Loucy (cell line): ENCODE data around the gene GALNT7.
A peak's percentile ranks its signal among the peaks of the same experiment; 100 is the strongest.

Experiments
- H2AFZ ChIP-seq: fragments of 200-600 bp; sonication (generic); 2 replicates; pipeline ENCODE4 v1.6.0; 2016; ENCODE audit warnings: antibody characterized with exemption, mild to moderate bottlenecking, low read length, moderate library complexity
- H3F3A ChIP-seq: fragments of 200-600 bp; 2 replicates; pipeline ENCODE4 v1.6.0; 2016; ENCODE audit warnings: antibody characterized with exemption, low read depth, mild to moderate bottlenecking
- H3K27me3 ChIP-seq: fragments of 200-600 bp; sonication (generic); 2 replicates; pipeline ENCODE4 v1.6.1; 2014; ENCODE audit warnings: low read length, mild to moderate bottlenecking; ENCODE audit not compliant: insufficient read depth, poor library complexity, severe bottlenecking
- H3K36me3 ChIP-seq: fragments of 200-600 bp; sonication (generic); 2 replicates; pipeline ENCODE4 v1.6.1; 2016; ENCODE audit warnings: low read length; ENCODE audit not compliant: insufficient read depth
- H3K4me1 ChIP-seq: fragments of 200-600 bp; sonication (generic); 2 replicates; pipeline ENCODE4 v1.5.1; 2014; ENCODE audit warnings: low read length, mild to moderate bottlenecking; ENCODE audit not compliant: insufficient read depth, poor library complexity, severe bottlenecking
- H3K4me2 ChIP-seq: fragments of 200-600 bp; sonication (generic); 2 replicates; pipeline ENCODE4 v1.6.0; 2014; ENCODE audit warnings: antibody characterized with exemption, low read length, low read depth, mild to moderate bottlenecking; ENCODE audit not compliant: poor library complexity, severe bottlenecking
- H3K4me3 ChIP-seq: fragments of 200-600 bp; sonication (generic); 2 replicates; pipeline ENCODE4 v1.5.1; 2014; ENCODE audit warnings: low read length, mild to moderate bottlenecking, mixed read lengths; ENCODE audit not compliant: poor library complexity, severe bottlenecking
- H3K79me2 ChIP-seq: fragments of 200-600 bp; sonication (generic); 2 replicates; pipeline ENCODE4 v1.6.1; 2014; ENCODE audit warnings: low read length; ENCODE audit not compliant: insufficient read depth
- H3K9ac ChIP-seq: fragments of 200-600 bp; sonication (generic); 2 replicates; pipeline ENCODE4 v1.6.0; 2014; ENCODE audit warnings: mild to moderate bottlenecking, low read depth, low read length, moderate library complexity; ENCODE audit not compliant: poor library complexity, severe bottlenecking
- H3K9me2 ChIP-seq: fragments of 200-600 bp; sonication (generic); replicated peaks from 2 replicates; pipeline ENCODE4 v1.6.1; 2016; ENCODE audit warnings: low read depth, low read length, mixed read lengths
- H3K9me3 ChIP-seq: fragments of 200-600 bp; sonication (generic); 2 replicates; pipeline ENCODE4 v1.6.1; 2014; ENCODE audit warnings: mild to moderate bottlenecking, antibody characterized with exemption, low read length, low read depth; ENCODE audit not compliant: insufficient read depth
- H4K20me1 ChIP-seq: fragments of 200-600 bp; sonication (generic); 2 replicates; pipeline ENCODE4 v1.6.0; 2014; ENCODE audit warnings: antibody characterized with exemption, low read length, mild to moderate bottlenecking; ENCODE audit not compliant: insufficient read depth, poor library complexity, severe bottlenecking
- EZH2phosphoT487 ChIP-seq: fragments of 200-600 bp; IDR thresholded peaks from 2 replicates; pipeline ENCODE4 v1.6.1; 2018; ENCODE audit warnings: antibody characterized with exemption, mild to moderate bottlenecking, moderate library complexity, borderline replicate concordance
- TF ChIP-seq, protein P1 (sequence below): fragments of 200-600 bp; sonication (generic); conservative IDR thresholded peaks from 2 replicates; pipeline ENCODE4 v1.5.1; 2014; ENCODE audit warnings: mild to moderate bottlenecking, antibody characterized with exemption, low read length

Gene GALNT7

DNA sequence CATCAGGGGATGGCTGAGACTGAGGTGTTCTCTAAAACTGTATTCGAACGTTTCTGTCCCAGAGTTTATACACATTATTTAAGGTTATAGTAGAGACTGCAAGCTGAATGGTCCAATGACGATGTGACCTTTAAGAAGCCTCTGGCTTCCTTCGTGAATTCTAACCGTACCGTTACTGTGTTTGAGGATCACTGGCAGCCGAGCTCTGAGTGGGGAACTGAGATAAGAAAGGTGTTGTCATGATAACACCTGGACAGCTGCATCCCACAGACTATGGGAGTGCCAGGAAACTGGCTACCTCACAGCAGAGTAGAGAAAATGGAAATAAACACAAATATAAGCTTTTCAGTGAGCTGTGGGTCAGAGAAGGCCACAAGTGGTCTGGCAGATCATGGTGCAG, 106.5 kb downstream of the GALNT7 start:
- Histone ChIP-seq H3K4me3 (no peak overlapping the region), H3K4me2 (no peak overlapping the region), H3K9me3 (no peaks in the 10 kb centered on the region), H4K20me1 (peaks cover 39% of the 10 kb centered on the region), H3K9me2 (no peaks in the 10 kb centered on the region), H3K9ac (no peak overlapping the region), H3K27me3 (no peaks in the 10 kb centered on the region), H3K4me1 (no peaks in the 10 kb centered on the region), H3F3A (no peaks in the 10 kb centered on the region), H2AFZ (no peak overlapping the region), H3K36me3 (peaks cover 30% of the 10 kb centered on the region; the same call in 1 of the 2 replicates), H3K79me2 (peaks cover 97% of the 10 kb centered on the region)
- TF ChIP-seq, protein P1, sequence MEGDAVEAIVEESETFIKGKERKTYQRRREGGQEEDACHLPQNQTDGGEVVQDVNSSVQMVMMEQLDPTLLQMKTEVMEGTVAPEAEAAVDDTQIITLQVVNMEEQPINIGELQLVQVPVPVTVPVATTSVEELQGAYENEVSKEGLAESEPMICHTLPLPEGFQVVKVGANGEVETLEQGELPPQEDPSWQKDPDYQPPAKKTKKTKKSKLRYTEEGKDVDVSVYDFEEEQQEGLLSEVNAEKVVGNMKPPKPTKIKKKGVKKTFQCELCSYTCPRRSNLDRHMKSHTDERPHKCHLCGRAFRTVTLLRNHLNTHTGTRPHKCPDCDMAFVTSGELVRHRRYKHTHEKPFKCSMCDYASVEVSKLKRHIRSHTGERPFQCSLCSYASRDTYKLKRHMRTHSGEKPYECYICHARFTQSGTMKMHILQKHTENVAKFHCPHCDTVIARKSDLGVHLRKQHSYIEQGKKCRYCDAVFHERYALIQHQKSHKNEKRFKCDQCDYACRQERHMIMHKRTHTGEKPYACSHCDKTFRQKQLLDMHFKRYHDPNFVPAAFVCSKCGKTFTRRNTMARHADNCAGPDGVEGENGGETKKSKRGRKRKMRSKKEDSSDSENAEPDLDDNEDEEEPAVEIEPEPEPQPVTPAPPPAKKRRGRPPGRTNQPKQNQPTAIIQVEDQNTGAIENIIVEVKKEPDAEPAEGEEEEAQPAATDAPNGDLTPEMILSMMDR = no peak
- no peak for TF ChIP-seq EZH2phosphoT487

DNA sequence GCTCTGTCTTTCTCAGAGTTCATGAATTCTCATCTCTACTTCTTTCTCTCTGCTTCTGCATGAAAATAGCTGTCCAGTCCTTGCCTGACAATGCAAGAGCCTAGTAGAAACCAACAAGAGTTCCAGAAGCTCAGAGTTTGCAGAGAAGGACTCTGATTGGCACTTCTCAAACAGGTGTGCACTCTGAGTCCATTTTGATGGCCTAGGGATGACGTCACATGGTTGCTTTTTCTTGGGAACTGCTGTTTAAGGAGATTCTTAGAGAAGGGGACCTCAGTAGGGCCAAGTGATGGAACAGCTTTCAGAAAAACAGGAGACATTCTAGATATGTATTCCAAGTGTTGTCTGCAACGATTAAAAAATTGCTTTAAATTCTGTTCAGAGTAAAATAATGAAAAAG, 108.7 kb downstream of the GALNT7 start:
- H3K36me3 ChIP-seq = peaks cover 39% of the 10 kb centered on the region; the same call in 1 of the 2 replicates
- H2AFZ ChIP-seq = no peak overlapping the region
- no peaks in the 10 kb centered on the region for H3K4me1 ChIP-seq
- no peaks in the 10 kb centered on the region for H3K9me3 ChIP-seq
- peaks cover 98% of the 10 kb centered on the region for H3K79me2 ChIP-seq
- TF ChIP-seq EZH2phosphoT487 = no peak
- TF ChIP-seq, protein P1 = no peak
- no peak overlapping the region for H3K4me3 ChIP-seq
- no peaks in the 10 kb centered on the region for H3K9me2 ChIP-seq
- peaks cover 48% of the 10 kb centered on the region for H4K20me1 ChIP-seq
- no peaks in the 10 kb centered on the region for H3K27me3 ChIP-seq
- no peaks in the 10 kb centered on the region for H3F3A ChIP-seq
- H3K4me2 ChIP-seq = no peak overlapping the region
- H3K9ac ChIP-seq = no peak overlapping the region

DNA sequence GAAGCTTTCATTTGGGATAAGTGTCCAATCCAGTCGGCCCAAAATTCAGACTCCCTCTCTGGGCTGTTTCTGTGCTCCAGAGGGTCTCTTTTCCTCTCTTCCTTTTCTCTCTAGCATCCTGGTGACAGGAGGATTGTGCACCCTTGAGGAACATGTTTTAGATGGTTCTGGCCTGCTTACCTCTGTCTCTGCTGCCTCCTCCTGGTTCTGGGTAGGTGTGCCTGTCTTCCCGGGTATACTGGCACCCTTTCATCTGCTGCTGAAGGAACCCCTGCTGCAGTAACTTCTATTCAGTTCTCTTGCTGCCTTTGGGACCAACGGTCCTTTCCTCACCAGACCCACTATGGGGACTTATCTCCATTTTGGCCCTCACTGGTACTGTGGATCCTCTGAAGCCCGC, 112.4 kb downstream of the GALNT7 start:
- 0 out of 2 replicates have a peak, but pooled peaks cover 3% of the 10 kb centered on the region for H3K9me3 ChIP-seq
- H3K36me3 ChIP-seq = peaks cover 28% of the 10 kb centered on the region; the same call in 1 of the 2 replicates
- peaks cover 98% of the 10 kb centered on the region for H3K79me2 ChIP-seq
- no peaks in the 10 kb centered on the region for H3K4me1 ChIP-seq
- H3K9ac ChIP-seq = no peak overlapping the region
- H4K20me1 ChIP-seq = peaks cover 43% of the 10 kb centered on the region
- no peaks in the 10 kb centered on the region for H3K27me3 ChIP-seq
- H3K4me2 ChIP-seq = no peak overlapping the region
- H2AFZ ChIP-seq = no peak overlapping the region
- no peak overlapping the region for H3K4me3 ChIP-seq
- no peaks in the 10 kb centered on the region for H3K9me2 ChIP-seq
- H3F3A ChIP-seq = no peaks in the 10 kb centered on the region
- TF ChIP-seq EZH2phosphoT487 = no peak
- TF ChIP-seq, protein P1 = peak; percentile 31
